NCI-H146 (cell line): ENCODE data around the gene FNBP1L.

ENCODE experiments used
- DNase-seq: peaks from one replicate; lab custom pipeline; 2025; lab: John Stamatoyannopoulos, UW

FNBP1L gene

DNA sequence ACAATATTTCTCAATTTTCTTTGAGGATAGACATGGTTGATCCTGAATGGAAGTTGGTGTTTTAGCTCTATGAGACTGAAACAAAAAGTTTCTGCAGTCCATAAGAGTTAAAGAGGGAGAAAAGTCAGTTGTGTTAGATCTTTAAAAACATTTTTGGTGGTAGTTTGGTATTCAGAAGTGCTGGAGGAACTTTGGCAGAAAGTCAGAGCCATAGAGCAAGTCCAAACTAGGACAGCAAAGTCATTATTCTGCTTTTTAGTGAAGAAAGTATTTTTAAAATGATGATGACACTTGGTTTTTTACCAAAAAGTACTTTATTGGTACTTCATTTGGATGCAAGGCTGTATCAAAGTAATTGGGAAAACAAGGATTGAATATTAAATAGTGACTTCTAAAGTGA is 41.8 kb downstream of the FNBP1L start:
- no peak for DNase-seq

DNA sequence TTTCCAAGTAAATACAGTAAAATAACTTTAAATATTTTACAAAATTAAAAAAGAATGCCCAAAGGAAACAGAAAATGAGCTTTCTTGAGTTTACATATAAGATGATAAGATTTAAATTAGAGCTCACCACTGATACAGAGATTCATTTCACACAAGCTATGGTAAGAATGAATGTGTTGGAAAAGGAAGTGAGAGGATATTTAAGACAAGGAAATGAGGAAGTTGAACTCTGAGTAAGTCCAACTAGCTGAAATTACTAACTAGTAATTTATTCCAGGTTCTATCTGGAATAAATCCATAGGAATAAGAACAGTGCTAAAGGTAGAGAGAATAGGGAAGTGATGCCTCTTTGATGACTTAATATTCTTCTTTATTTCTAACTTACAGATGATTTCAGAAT is 42.4 kb downstream of the FNBP1L start:
- DNase-seq, result no peak

GRCh38 chr1:93495911-93496310 is 48.0 kb downstream of the FNBP1L start:
- DNase-seq, result no peak

- DNase-seq, result no peak
These were observed 48.6 kb downstream of the FNBP1L start for GRCh38 chr1:93496520-93496919.

DNA sequence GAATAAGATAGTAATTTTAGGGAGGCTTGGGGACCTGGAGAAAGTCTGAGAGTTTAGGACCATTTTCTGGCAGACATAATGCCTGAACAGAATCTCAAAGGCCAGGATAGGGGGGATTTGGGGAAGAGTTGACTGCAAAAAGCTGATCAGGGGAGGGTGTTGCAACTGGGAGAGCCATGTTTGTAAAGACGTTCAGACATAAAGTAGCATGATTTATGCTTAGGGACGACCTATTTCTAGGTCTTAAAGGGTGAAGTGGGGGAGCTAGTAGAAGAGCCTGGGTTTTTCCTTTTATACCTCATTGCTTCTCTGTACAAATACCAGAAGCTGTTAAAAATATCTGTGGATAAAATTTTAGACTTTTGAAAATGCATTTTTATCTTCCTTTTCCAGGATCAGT is 51.2 kb downstream of the FNBP1L start:
- no peak for DNase-seq

DNA sequence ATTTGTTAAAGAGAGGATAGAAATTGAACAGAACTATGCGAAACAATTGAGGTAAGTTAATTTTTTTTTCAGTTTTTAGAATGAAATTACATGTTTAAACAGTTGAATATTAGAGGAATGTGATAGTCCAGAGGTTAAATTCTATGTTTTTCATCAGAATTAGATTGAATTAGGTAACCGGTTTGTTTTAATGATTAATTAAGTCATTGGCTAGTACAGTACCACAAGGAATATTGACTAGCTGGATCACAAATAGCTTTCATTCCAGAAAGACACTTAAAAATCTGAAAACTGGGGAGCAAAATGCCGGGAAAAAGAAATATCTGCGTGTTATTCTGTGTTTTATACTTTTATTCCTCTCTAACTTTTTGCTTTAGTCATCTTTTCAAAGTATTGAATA is 51.6 kb downstream of the FNBP1L start:
- no peak for DNase-seq

- no peak for DNase-seq
These were observed 52.4 kb downstream of the FNBP1L start for GRCh38 chr1:93500275-93500674.

DNA sequence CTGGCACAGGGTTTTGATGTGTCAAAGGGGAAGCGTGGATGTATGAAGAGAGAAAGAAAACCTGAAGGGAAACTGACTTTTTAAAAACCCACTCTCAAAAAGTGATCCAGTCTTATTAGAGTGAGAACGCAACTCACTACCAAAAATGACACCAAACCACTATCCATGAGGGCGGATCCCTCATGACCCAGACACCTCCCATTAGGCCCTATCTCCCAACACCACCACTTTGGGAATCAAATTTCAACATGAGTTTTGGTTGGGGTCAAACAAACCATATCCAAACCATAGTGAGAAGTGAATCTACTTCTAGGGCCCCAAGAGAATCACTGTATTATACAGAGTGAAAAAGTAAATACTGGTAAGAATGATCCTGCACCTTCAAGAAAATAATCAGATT is 53.5 kb downstream of the FNBP1L start:
- no peak for DNase-seq

DNA sequence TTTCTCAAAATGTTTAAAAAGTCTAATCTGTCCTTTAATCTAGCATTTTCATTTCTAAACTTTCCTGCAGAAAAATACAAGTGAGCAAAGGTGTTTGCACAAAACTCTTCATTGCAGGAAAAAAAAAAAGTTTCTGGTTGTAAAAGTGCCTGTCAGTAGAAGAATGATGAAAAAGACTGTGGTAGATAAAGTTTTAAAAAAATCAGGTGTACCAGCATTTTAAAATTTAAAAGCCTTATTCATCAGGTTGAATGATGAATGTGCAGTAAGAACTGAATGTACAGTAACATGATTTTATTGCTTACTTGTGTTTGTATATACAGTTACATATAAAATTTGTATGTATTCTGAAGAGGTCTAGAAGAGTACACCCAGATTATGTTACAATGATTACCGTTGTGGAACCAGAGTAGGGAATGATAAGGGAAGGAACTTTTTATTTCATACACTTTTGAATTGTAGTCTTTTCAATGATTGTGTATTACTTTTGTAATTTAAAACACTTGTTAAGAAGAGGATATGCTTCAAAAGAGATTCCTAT is 54.0 kb downstream of the FNBP1L start:
- no peak for DNase-seq

- no peak for DNase-seq
These were observed 54.7 kb downstream of the FNBP1L start for GRCh38 chr1:93502571-93502970.

GRCh38 chr1:93503163-93503562 is 55.2 kb downstream of the FNBP1L start:
- no peak for DNase-seq

DNA sequence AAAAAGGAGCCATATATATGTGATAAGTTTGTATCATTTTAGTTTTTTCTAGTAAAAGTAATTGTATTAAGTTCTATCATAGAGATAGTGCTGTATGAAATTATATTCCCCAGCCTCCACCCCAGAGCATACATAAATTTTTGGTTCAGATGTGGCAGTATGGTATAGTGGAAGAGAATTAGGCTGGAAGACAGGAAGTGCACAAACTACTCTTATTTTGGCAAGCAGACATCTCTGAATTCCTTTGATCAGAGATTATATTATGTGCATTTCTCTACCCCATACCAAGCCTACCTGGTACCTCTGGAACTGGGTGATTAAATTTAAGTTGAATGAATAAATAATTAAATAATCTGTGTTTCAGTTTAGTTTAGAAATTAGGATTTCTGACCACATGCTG is 55.9 kb downstream of the FNBP1L start:
- DNase-seq, result no peak

DNA sequence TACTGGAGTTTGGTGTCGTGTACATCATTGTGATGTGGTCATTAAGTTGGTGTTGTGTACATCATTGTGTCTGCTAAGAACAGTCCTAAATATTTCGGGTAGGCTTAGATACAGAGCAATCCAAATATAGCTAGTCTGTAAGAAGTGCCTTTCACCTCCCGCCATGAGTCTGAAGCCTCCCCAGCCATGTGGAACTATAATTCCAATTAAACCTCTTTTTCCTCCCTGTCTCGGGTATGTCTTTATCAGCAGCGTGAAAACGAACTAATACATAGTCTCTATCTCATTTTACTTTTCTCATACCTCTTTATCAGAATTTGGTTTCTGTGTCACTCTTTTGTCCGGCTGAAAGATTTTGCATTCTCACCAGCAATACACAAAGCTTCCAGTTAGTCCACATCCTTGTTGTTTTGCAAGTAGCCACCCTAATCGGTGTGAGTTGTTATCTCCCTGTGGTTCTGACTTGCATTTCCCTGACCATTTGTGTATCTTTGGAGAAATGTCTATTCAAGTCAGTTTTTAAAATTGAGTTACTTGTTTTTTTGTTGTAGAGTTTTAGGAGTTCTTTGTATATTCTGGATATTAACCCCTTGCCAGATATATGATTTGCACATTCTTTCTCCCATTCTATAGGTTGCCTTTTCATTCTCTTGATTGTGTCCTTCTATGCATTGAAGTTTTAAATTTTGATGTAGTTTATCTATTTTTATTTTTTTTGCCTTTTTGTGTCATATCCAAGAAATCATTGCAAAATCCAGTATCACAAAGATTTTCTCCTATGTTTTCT is 56.5 kb downstream of the FNBP1L start:
- DNase-seq, result no peak

DNA sequence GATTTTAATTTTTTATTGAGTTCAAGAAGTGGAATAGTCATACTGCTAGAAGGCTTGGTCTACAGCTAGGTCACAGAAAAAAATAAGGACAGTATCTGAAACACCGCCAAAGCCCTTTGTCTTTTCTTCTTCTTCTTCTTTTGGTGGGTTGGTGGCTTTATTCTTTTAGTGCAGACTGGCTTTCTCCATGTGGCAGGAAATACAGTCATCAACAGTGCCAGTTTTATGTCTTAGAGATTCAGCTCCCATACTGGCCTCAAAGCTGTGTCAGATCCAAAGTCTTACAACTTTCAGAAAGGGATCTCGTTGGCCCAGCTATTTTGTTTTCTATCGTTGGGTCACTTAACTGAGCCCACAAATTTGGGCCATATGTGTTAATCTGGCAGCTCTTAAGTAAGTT is 58.2 kb downstream of the FNBP1L start:
- DNase-seq, result no peak

DNA sequence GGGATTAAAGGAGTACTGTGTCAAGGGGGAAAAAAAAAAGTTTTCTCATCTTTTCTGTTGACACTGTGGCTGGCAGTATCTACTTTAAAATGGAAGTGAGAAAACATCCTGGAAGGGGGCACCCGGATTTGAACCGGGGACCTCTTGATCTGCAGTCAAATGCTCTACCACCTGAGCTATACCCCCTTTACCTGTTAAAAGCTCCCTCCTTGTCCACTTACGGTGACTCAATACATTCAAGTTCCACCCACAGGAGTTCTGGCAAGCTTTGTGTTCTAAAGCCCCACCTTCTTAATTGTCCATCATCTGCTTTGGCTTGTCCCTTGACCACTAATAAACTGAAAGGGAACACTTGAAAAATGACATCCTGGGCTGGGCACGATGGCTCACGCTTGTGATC is 68.2 kb downstream of the FNBP1L start:
- DNase-seq, result no peak

- DNase-seq, result no peak
These were observed 70.6 kb downstream of the FNBP1L start for GRCh38 chr1:93518516-93518915.

DNA sequence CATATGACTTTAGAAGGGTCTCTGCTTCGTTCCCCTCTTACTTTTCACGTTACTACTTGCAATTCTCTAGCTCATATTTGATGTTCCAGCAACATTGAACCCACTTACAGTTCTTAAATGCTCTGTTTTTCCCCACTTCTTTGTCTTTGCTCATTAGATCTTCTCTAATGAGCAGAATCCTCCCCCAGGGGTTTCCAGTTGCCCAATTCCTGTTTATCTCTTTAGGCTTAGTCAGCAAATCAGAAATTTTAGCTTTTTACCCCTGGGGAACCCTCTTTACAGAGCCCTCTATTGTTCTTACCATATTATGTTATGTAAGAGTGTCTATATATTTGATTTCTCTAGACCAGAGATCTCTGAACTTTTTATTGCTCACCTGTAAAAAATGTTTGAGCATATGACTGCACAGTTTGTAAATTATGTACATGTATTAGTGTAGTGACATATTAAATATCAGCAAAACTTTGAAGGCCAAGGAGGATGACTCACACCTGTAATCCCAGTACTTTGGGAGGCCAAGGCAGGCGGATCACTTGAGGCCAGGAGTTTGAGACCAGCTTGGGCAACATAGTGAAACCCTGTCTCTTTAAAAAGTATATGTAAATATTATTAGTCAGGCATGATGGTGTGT is 71.4 kb downstream of the FNBP1L start:
- DNase-seq, result no peak

DNA sequence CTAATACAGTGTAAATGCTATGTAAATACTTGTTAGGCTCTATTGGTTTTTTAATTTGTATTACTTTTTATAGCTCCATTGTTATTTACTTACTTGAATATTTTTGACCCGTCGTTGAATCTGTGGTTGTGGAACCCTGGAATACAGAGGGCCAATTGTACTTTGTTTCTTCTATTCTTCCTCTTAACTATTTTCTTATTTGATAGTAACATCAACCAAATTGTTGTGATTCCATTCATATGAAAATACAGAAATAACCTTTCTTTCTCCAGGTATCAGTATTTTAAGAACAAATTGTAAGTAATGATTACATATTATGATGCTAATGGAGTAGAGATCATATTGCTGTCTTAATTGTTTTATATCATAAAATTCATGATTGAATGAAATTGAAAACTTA is 73.7 kb downstream of the FNBP1L start:
- no peak for DNase-seq

DNA sequence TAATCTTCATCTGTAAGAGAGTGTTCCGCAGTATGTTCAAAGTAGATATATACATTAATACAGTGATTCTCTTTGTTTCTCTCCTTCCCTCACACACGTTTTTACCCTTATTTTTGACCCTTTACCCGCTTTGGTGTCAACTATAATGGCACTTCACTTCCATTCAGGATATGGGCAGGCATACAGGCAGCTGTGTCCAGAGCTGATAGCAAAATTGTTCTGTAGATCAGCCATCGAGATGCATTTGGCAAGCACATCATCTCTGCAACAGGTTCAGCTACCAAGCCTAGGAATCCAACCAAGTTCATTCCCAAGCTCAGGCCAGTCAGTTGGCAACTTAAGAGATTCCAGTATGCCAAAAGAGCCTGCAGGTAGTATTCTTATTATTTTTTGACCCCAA is 74.8 kb downstream of the FNBP1L start:
- no peak for DNase-seq

DNA sequence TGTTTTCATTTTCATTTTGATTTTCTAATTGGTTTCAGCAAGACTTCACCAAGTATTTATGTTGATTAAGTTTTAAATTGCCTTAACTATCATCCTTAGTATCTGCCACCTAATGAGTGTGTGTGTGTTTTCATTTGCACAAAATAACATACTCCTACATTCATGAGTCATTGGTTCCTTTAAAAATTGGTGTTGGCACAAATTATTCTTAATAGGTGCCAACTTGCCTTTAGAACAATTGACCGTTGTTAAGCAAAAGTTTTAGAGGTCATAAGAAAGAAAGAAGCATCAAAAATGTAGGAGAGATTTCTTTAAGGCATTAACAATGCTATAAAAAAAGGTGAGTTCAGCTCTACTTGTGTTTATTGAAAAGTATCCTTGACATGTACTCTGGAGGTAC is 77.5 kb downstream of the FNBP1L start:
- DNase-seq, result no peak

- DNase-seq, result no peak
These were observed 78.5 kb downstream of the FNBP1L start for GRCh38 chr1:93526431-93526830.

DNA sequence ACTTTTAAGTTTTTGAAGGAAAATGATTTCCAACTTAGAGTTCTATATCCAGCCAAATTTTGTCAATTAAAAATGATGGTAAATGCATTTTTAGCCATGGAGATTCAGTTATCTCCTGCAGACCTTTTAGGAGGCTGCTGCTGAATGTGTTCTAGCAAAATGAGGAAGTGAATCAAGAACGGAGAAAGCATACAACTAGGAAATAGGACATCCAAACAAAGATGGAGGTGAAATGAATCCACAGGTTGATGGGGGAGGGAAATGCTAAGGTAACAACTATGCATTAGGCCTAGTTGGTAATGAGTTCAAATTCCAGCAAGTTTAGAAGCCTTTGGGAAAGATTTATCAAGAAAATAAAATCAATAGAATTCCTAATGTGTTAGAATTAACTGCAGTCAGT is 80.5 kb downstream of the FNBP1L start:
- DNase-seq, result no peak

- no peak for DNase-seq
These were observed 83.3 kb downstream of the FNBP1L start for GRCh38 chr1:93531193-93531592.
